ENCODE results near the gene MAP2K6. TPM values are rescaled to one million over a fixed set of nuclear protein-coding genes. Genes with fewer than 3 reads are reported as not detected.
A peak's percentile ranks its signal among the peaks of the same experiment; 100 is the strongest.

Gene MAP2K6
- total RNA-seq, 1 donor from 2014 or later: 3.3 TPM

- no peak for DNase-seq (ENCODE audit: low read depth)
Measured at GRCh38 chr17:69535016-69535570, 120.6 kb downstream of the MAP2K6 start.

- DNase-seq (ENCODE audit: low read depth): no peak
Measured at GRCh38 chr17:69538795-69539194, 124.3 kb downstream of the MAP2K6 start.

DNA sequence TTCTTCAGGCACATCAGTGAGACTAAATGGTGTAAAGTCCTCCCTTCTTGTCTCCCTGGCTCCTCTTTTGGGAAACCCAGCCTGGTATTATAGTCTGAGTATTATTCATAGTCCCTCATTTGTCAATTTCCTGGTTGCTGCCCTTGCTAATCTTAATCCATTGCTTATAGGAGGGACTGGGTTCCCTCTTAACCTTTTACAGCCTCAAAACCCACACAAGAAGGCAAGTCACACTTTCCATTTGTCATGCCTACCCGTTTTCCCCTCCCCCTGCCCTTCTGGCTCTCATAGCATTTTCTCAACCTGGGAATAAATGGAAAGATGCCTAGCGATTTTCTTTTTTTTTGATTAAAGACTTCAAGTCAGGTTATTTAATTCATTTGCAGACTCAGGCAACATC lies 124.8 kb downstream of the MAP2K6 start:
- DNase-seq (ENCODE audit: low read depth): no peak

DNA sequence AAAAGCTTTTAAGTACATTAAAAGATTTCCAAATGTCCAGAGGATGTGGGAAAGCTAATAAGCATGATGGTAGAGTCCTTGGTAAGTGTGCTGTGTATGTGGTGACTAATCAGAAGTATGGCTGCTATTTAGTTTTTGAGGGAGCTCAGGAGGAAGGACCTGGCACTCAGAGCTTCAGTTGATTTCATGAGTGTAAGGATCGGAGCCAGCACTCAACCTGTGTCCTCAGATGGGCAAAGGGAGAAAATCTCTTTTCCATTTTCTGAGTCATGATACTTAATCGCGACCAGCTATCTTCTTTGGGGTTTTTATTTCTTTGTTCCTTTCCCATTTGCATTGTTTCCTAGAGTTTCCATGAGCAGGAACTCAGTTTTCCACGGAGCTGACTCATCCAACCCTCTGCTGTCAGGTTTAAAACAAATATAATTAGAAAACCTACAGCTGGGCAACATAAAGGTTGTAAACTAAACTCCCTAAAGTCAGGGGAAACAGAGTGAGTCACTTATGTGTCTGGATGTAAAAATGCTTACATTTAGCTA lies 125.4 kb downstream of the MAP2K6 start:
- DNase-seq (ENCODE audit: low read depth): peak; percentile 85

DNA sequence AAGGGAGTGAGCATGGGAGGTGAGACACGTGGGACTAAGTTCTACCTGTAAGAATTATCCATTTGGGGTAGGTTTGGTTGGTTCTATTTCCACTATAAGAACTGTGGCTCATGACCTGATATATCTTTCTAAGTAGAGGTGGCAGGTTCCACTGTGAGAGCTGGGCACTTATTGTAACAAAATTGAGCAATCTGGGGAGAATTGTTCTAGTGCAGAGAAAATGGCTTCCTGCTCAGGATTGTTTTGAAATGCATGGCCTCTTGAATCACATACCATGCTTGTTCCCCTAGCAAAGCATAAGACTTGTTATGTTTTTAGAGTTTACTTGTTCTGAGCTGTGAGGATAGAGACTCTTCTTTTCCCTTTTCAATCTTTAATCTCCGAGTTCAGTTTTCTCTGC lies 125.9 kb downstream of the MAP2K6 start:
- DNase-seq (ENCODE audit: low read depth): no peak

GRCh38 chr17:69547230-69547629 lies 132.7 kb downstream of the MAP2K6 start:
- no peak for DNase-seq (ENCODE audit: low read depth)

- DNase-seq (ENCODE audit: low read depth): no peak
Measured at GRCh38 chr17:69547947-69548346, 133.4 kb downstream of the MAP2K6 start.

DNA sequence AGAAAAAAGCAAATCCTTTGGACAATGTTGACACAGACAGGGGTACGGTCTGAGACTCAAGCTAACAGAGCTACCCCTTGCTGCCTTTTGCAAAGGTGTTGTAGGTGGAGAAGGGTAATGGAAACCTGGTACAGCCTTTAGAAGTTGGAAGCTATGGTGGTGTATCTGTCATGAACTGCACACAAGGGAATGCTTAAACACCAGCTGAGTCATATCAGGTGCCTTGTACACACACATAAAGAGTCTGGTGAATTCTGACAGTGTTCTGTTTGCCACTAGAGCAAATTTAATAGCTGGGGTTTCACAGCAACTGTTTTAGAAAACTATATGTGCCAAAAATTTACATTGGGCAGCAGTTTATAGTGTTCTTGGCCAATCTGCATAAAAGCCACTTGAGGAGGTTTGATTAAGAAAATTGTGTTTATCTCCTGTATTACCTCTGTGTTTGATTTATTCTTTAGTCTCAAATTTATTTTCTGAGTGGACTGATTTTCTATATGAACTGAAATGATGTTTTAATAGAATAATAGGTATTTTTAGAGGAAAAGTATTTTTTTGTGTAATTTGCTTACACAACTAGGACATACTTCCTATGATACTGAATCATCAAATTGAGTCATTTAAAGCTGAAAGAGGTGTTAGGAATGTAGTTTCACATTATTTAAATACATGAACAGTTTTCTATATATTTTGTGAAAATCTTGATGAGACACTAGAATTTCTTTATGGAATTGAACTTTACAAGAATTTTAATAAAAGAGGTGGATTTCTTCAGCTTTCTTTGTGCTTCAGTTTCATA lies 136.9 kb downstream of the MAP2K6 start:
- DNase-seq (ENCODE audit: low read depth): peak; percentile 59

DNA sequence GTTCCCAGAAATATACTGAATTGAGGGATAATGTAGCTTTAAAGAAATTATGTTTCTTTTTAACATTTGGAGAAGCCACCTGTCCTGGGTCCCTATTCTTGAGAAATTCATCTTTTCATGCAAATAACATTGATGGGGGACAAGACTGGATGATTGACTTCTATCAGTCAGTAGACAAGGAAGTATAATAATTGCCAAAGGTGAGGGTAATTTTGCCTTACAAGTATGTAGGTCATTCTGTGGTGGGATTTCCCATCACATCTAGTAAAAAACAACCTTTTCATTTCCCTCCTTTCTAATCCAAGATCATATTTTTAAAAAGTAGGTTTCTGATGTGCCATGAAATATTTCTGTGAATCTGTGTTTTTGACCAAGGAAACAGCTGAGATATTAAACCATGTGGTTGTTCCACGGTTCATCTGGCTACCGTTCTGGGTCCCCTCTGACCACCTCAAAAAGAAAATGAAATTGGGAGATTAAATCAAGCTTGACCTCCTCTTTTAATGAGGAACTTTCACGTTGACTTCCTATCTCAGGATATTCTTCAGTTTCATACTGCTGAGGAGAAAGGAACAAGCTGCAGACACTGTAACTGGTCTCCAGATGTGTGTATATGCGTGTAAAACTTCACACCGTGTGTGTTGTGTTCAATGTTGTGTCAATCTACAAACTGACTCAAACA lies 138.6 kb downstream of the MAP2K6 start:
- DNase-seq (ENCODE audit: low read depth): no peak

- no peak for DNase-seq (ENCODE audit: low read depth)
Measured at GRCh38 chr17:69555056-69555455, 140.6 kb downstream of the MAP2K6 start.

DNA sequence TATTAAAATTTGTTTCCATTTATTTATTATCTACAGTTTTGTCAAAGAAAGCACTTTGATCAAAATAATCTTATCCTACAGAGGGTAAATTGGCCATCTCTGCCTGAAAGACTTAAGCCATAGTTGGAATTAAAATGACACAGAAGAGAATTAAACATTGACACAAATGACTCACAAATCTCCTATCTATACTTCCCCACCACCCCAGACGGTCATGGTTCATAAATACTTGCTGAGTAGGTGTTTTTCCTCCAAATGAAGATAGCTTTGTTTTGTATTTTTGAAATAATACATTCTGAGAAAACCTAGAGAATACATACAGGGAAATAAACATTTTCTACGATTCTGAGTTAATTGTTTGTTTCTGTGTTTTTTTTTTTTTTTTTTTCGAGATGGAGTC lies 142.8 kb downstream of the MAP2K6 start:
- DNase-seq (ENCODE audit: low read depth): peak; percentile 33

GRCh38 chr17:69558796-69559195 lies 144.3 kb downstream of the MAP2K6 start:
- no peak for DNase-seq (ENCODE audit: low read depth)

DNA sequence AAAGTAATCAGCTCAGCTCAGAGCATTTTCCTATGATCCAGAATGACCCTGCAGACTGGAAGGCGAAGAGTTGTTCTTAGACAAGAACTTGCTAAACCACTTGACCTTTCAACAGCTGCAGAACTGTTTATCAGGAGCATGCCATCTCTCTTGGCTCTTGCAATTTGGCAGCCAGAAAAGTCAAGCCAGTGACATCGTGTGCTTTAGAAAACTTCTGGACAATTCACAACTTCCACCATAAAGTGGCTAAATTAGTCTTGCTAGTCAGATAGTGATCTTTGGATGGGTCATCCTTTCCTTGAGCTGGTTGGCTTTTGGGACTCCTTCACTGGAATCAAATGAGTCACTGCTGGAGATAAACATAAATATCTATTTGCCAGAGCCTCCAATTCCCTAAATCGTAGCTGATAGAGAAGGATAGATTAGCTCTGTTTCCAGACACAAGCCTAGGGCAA lies 146.5 kb downstream of the MAP2K6 start:
- no peak for DNase-seq (ENCODE audit: low read depth)

- DNase-seq (ENCODE audit: low read depth): no peak
Measured at GRCh38 chr17:69561462-69561861, 147.0 kb downstream of the MAP2K6 start.

- DNase-seq (ENCODE audit: low read depth): no peak
Measured at GRCh38 chr17:69565447-69565846, 150.9 kb downstream of the MAP2K6 start.

DNA sequence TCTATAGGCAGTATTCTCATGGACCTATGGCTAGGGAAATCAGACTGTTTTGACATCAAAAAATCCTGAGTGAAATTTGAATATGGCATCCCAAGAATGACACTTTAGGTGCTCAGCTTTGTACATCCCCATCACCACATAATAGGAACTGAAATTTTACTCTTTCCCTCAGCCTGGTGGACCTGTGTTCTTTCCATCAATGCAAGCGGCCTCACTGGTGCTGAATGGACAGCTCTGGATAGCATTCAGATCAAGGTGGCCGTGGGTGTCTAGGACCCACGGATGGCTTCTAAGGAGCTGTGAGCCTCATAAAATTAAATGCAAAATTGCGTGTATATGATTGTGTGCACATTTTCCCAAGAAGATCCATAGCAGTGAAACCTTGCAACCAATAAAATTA lies 152.6 kb downstream of the MAP2K6 start:
- peak; percentile 21 for DNase-seq (ENCODE audit: low read depth)

DNA sequence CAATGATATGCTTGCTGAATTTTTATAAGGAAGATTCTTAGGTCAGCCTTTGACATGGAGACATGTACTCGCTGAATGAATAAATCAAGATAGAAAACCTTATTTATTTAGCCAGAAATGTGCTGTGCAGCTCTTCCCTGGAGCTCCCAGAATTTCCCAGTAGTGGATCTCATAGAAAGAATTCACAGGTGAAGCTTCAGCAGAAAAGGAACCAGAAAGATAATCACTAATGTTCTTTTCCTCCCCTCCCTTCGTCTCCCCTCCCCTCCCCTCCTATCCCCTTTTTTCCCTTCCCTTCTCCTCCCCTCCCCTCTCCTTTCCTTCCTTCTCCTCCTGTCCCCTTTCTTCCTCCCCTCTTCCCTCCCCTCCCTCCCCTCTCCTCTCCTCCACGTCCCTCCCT lies 158.2 kb downstream of the MAP2K6 start:
- no peak for DNase-seq (ENCODE audit: low read depth)

DNA sequence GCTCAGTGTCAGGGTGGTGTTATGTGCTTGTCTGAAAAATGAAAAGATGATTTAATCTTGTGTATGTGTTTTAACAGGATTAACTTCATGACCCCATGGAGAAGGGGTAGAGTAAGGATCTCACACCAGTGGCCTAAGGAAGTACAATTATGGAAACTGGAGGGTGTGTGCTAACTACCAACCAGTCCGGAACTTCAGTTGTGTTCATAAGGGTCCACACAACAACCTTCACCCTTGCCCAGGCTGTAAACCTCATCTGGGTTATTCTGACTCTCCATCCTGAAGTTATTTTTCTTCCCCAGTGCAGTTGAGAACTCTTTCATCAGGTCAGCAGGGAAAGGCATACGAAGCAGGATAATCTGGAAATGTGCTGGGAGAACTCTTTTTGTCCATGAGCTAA lies 158.9 kb downstream of the MAP2K6 start:
- no peak for DNase-seq (ENCODE audit: low read depth)

GRCh38 chr17:69574257-69575197 lies 160.0 kb downstream of the MAP2K6 start:
- peak; percentile 67 for DNase-seq (ENCODE audit: low read depth)

DNA sequence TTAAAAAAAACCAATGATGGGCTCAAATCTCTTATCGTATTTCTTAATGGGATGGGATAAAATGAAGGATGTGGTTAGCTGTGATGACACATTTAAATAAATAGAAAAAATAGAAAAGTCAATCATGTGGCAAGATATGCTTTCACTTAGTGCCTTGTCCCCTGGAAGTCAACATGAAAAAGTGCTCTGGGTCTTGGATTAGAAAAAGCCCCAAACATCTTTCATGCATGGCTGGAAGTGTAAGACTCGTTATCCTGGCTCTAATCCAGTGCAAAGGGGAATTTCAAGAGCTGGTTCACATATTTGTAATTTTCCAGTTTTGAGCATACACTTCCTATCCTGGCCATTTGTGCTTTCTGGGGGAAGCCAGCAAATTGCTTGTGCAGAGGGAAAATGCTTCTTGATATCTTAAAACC lies 160.9 kb downstream of the MAP2K6 start:
- DNase-seq (ENCODE audit: low read depth): peak; percentile 89

GRCh38 chr17:69577098-69577497 lies 162.6 kb downstream of the MAP2K6 start:
- no peak for DNase-seq (ENCODE audit: low read depth)

Measured in renal cortical epithelial cell (primary cell).